GM19372 (cell line): ENCODE results near the gene PDLIM5.

Experiments used
- ATAC-seq: cut with Tn5 transposase; IDR thresholded peaks from one replicate; pipeline ENCODE4 v1.9.1; 2021; ENCODE audit warnings: mild to moderate bottlenecking, low read depth, moderate library complexity; ENCODE audit not compliant: unreplicated experiment

The PDLIM5 gene

DNA sequence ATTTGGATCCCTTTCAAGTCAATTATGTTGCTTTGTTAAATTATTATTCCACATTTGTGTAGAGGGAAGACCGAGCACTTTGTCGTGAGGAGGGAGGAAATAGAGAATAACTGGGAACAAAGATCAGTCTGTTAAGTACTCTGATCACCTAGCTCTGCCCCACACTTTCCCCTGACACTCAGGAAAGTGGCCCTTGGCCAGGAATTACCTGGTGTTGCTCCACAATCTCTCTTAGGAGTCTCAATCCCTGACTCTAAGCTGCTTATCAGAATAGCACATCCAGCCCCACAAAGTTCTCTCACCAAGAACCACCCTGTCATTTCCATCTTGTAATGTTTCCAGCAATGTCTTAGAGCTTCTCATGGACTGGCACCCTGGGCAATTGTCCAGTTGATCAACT, 222.2 kb downstream of the PDLIM5 start:
- ATAC-seq = no peak

DNA sequence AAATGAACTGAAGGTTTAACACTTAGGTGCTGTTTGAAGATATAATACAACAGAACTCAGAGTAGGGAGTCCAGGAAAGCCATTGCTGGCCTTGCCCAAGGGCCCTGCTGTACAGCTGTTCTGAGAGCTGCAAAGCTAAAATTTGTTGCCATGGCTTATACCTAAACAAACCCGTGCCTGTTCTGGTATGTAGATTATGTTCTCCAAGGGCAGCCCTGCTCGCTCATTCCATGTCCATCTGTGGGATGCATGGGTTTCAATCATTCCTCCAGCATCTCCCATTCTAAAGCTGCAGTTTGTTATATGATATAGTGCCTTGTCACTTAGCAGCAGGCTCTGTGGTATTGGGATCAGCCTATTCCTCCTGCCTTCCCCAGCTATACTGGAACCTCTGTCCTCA, 225.2 kb downstream of the PDLIM5 start:
- no peak for ATAC-seq

DNA sequence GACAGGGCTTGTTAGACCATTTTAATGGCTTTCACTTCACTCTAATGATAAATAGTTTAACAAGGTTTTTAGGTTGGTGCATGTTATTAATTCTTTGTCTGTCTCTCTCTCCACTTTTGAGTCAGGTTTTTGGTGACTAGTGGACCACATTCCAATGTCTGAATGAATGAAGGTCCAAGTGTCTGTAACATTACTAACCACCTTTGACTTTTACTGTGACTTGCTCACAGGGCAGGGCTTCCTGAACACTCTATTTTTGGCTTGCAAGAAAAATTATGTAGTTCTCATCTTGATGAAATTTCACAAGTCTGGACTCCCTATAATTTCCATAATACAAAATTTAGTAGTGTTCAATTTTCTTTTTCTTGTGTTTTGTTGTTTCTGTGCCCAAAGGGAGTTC, 227.2 kb downstream of the PDLIM5 start:
- no peak for ATAC-seq

DNA sequence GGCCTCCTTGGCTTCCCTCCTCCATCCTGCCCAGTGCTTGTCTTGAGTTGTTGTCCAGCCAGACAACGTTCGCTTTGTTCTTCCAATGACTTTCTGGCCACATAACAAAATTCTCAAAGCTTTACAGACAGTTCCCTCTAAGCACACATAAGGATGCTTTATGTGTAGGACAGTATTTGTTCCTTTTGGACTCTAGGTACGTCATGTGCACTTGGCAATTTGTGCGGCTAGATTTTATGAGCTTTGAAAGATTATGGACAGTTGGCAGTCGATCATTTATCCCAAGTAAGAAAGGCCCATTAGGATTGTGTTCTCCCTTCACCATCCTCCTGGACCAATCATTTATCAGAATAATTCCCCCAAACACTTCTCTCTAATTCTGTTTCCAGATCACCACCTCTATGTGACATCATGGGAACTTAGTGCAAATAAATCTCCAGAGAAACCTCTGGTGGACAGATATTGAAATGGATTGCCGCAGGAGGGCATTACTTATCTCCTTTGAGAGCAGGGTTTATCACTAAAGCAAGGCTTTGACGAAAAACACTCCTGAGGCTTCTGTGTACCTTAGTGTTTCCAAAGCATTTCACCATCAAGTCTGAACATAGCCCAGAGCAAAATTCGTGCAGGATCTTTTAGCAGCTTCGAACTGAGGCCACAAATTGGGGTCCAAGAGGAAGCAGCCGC, 228.6 kb downstream of the PDLIM5 start:
- no peak for ATAC-seq

DNA sequence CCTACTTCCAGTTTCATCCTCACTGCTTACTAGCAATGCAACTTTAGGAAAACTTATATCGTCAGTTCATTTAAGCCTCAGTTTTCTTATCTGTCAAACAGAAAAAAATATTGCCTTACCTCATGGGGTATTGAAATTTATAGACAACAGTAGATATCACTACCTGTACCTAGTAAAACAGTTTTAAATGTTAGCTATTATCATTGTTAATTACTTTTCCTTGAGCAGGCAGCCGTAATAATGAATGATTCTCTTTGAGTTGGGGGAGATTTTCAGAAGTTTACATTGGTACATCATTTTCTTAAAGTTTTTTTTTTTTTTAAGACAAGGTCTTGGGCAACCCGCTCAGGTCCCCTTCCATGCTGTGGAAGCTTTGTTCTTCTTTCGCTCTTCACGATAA, 234.3 kb downstream of the PDLIM5 start:
- ATAC-seq = no peak

DNA sequence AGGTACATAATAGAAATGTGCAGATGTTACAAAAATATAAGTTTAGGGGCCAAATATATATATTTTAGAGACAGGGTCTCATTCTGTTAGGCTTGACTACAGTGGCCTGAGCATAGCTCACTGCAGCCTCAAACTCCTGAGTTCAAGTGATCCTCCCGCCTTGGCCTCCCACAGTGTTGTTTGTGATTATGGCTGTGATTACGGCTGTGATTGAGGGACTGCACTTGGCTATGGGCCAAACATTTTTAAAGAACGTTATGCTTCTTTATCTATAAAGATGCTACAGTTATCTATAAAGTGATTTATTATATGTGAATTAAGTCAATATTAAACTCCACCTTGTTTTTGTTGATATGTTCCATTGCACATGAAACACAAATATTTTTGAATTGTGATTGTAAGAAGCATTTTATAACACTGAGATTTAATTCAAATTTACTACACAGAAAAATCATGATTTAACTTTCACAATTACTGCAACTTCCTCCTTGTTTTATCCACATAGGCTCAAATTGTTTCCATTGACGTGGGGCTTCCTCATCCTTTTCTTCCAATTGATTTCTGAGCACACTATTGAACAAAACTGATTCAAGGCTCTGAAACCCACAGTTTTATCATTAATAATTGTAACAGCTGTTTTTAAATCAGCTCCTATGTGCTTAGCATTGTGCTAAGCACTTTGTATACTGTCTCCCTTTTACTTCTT, 237.6 kb downstream of the PDLIM5 start:
- no peak for ATAC-seq

DNA sequence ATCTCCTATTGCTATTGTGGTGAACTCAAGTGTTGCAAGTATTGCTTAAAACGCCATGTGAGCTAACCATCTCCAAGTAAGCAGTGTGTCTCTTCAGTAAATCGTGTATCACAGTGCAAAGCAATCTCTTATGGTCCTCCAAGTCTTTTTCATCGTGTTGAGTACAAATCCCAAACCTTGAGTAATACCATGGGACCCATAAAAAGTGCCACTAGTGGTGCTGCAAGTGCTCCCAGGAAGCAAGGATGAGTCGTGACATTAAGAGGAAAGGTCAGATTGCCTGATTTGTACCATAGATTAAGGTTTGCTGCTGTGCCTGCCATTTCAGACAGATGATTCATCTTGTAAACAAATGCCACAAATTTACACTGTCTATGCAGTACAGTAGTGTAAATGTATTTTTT, 239.1 kb downstream of the PDLIM5 start:
- ATAC-seq = no peak

DNA sequence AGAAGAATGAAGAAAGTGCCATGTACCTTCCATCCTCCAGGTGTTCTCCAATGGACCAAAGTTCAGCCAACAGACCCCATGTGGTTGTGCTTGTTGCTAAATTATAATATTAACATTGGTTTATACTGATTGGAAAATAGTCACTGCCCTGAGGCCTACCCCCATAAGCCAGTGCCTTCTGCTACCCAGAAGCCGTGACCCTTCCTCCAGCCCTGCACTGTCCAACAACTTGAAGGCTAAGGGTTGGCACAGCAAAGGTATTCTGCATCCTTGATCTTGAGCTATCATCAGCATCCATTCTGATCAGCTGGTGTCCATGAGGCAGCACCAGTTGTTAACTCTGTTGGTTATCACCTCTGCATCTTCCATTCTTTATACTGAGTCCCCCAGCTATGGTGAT, 239.8 kb downstream of the PDLIM5 start:
- ATAC-seq = no peak

DNA sequence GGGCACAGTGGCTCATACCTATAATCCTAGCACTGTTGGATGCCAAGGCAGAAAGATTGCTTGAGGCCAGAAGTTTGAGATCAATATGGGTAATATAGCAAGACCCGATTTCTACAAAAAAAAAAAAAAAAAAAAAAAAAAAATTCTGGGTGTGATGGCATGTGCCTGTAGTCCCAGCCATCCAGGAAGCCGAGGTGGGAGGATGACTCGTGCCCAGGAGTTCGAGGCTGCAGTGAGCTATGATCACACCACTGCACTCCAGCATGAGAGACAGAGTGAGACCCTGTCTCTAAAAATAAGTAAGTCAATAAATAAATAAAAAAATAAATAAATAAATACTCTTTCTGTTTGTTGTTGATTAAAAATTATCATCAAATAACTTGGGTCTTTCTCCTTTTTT, 243.6 kb downstream of the PDLIM5 start:
- ATAC-seq = no peak

DNA sequence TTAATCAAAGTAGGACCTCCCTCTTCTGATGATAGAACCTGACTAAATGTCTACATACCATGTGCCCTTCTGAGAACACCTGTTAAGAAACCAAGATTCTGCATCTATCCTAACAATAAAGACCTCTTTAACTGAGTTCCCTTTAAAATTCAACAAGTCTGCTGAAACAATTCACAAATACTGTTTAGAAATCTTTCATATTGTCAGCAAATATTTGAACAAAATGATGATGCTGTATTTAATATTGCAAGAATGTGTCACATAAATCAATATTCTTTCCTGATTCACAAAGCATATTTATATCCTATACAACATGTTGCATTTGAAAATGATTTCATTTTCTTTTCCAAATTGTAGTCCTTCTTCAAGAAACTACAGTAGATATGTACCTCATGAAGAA, 246.4 kb downstream of the PDLIM5 start:
- no peak for ATAC-seq

DNA sequence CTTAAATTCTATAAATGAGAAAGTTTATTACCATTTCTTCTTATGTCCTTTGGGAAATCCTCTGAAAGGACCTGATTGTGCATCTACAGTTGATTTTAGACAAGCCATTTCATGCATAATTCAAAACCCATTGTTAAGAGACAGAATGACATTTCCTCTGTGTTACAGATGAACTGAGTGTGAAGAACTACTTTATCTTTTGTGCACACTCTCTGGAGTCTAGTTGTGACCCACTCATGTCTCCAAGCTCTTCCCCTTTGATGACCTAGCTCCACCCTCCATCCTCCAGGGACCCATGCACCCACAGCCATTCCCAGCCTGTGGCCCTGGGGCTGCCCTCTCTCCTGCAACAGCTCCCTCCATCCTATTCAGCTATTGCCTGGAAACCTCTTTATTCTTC, 248.6 kb downstream of the PDLIM5 start:
- ATAC-seq = no peak

DNA sequence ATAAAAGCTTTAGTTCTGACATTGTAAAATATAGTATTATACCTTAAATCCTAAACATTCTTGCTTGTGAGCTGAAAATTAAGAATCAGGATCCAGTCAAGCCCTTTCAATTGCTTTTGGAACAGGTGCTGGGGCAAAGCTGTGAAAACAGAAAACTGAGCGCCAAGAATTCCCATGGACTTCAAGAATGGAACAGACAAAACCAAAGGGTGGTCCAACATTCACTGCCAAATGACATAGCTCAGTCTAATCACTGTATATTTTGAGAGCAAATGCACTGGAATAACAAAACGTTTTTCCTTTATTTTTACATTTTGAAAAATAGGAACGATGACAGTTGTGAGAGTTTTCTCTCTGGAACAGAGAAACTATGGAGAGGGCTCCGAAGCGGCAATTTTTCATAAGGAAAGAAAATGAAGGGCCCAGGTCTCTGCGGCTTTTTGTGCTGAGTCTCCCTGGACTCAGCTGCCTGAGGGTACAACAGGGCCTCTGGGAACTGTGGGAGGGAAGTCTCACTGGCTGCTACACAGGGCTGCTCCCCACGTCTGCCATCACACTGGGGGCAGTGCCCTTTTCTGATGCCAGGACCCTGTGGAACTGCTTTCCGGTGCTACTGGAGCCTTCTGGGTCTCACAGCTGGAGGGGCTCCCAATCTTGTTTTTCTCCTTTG, 250.0 kb downstream of the PDLIM5 start:
- ATAC-seq = no peak

DNA sequence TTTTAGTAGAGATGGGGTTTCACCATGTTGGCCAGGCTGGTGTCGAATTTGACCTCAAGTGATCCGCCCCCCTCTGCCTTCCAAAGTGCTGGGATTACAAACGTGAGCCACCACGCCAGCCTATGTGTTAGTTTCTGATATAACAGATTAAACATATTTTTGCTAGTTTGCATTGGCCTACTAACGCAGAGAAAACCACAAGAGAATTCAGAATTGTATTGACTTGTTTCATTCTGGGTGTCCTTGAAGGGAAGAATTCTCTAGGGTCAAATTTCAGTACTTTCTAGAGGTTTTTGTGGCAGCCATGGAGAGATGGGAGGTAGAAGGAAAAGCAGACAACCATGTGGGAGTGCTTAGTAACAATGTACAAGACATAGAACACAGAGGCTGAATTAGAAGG, 259.9 kb downstream of the PDLIM5 start:
- no peak for ATAC-seq

DNA sequence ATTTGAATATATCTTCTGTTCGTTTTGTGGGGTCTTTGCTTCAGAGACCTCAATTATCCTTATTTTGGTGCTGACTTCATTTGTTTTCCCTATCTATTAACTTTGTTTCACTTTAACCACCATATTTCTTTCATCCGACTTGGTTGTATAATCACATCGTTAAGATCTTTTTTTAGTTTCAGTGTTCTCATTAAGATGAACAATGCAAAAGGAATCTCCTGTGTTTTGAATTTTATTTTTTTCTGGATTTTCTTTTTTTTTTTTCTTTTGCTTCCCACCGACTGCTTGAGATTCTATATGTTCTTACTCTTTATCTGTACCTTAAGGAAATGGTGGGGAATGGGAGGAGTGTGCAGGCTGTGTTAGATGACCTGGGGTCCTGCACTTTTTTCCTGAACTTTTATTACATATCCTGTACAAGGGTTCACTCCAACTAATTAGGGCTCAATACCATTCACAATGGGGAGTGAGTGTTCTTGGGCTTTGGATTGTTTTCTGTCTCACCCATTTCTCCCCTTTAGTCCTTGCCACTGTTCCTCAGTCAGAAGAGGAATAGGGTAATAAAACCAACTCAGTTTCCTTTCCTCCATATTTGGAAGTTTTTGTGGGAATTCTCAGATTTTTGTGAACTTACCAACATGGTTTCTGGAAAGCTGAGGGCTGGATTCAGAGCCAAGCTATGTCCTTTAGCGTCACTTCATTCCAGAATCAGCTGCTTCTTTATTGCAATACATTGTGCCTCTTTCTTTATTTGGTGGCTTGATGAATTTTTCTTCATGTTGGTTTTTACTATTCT, 262.8 kb downstream of the PDLIM5 start:
- ATAC-seq = no peak

DNA sequence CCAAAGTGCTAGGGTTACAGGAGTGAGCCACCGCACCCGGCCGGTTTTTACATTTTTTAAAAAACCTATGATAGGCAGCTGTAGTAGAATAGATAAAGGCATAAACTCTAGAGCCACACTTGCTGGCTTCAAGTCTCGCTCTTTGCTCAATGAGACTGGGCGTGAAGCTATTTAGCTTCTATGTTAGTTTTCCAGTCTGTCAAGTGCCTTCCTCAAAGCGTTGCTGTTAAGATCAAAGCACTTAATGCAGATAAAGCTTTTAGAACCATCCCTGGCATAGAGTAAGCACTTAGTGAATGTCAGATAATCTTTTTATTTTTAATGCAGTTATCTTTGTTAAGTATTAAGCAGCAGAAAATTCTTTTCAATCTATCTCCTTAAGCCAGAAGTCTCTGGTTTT, 264.0 kb downstream of the PDLIM5 start:
- no peak for ATAC-seq
